ENCODE data around the gene RSPH1. TPM values are rescaled to one million over a fixed set of nuclear protein-coding genes. Genes with fewer than 3 reads are reported as not detected.

The RSPH1 gene
- total and polyA plus RNA-seq, 2 of the 8 experiments (the other 6 are each of a cell fraction or from before 2014, with no cell fraction given) = 0.24 TPM; not detected in 1

DNA sequence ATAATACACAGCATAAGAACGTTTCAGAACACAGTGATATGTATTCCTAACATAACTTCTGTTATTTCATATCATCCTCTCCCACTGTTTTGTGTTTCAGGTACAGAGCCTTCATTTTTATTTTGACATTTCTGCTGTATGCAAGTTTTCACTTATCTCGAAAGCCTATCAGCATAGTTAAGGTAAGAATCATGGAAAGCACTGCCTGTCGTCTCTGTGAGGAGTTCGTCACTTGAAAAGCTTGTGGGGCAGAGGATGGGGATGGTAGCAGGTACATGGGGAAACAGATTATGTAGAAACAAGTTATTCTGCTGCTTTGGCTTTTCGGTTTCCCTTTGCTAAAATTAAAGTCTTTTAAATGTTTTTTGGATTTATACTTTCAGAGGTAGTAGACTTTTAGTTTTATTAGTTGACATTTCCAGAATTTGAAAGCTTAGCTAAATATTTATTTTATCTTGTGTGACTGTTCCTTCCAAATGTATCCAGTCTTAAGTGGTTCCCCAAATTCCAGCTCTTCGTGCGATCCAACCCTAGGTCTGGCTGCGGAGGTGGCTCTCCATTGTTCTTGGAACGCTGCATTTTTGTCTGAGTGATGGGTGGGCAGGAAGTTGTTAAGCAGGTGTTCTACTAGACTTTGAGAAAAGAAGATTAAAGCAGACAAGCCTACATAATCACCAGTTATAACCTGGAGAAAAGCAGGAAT, 29.8 kb upstream of the RSPH1 start (continued):
- TF ChIP-seq SRF (IDR thresholded peaks at IDR 0.05; ENCODE audit: low read depth, low read length) = no peak
- TF ChIP-seq, protein P1, sequence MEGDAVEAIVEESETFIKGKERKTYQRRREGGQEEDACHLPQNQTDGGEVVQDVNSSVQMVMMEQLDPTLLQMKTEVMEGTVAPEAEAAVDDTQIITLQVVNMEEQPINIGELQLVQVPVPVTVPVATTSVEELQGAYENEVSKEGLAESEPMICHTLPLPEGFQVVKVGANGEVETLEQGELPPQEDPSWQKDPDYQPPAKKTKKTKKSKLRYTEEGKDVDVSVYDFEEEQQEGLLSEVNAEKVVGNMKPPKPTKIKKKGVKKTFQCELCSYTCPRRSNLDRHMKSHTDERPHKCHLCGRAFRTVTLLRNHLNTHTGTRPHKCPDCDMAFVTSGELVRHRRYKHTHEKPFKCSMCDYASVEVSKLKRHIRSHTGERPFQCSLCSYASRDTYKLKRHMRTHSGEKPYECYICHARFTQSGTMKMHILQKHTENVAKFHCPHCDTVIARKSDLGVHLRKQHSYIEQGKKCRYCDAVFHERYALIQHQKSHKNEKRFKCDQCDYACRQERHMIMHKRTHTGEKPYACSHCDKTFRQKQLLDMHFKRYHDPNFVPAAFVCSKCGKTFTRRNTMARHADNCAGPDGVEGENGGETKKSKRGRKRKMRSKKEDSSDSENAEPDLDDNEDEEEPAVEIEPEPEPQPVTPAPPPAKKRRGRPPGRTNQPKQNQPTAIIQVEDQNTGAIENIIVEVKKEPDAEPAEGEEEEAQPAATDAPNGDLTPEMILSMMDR (IDR thresholded peaks at IDR 0.05; ENCODE audit: control extremely low read depth in 1 of 3, insufficient read depth in 1 of 3, low read depth in 1 of 3, low read length in 3 of 3) = no peak
- no peak for TF ChIP-seq RBBP5 (IDR thresholded peaks at IDR 0.05; ENCODE audit: borderline replicate concordance, low read depth, low read length)
- TF ChIP-seq TBP (IDR thresholded peaks at IDR 0.05; ENCODE audit: low read depth, low read length) = no peak

All from H1 (cell line).